Right lobe of liver (tissue), 4 donors: ENCODE data around the gene ARHGAP42.

Source experiments
- CTCF ChIP-seq, 4 donors: fragments of 200-600 bp in 3 of 4; fragments of 450-650 bp in 1 of 4; IDR thresholded peaks; one replicate each; pipeline versions ENCODE4 v1.5.1 to v1.8.0; 2016 to 2022; ENCODE audit warnings: antibody characterized with exemption in 4 of 4, mild to moderate bottlenecking in 2 of 4
- POLR2A ChIP-seq: fragments of 450-650 bp; IDR thresholded peaks from one replicate; pipeline ENCODE4 v1.6.1; 2017; ENCODE audit warnings: antibody characterized with exemption, mild to moderate bottlenecking
- donor health status: DM: no; HTN: no; CAD: no.
- donor health status: DM: no; HTN: no; CAD: no.
- donor health status: DM: no; HTN: yes; CAD: no.

DNA sequence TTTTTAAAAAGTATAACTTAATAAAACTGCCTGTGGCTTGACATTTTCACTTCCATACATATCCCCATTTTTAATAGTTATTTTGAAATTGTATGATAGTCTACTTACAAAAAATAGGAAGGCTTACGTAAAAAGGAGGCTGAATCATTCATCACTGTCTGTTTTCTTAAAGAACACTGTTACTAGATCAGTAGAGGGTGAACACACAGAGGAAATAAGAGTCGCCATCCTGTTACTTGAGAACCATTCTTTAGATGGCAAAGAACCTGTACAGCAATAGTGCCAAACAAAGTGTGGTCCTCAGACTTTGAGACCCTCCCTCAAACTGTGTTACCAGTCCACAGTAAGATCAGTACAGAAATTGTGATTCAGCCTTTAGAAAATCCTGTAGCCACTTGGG is 261.8 kb downstream of the ARHGAP42 start:
- TF ChIP-seq CTCF (IDR thresholded peaks at IDR 0.05) (no peak), POLR2A (no peak)
